Parathyroid adenoma (tissue), 2 donors: ENCODE measurements around the gene RSF1.

Source experiments
- H2AFZ ChIP-seq: fragments of 300-600 bp; sonication (generic); one replicate; pipeline ENCODE4 v1.7.0; 2017; ENCODE audit warnings: antibody characterized with exemption, mild to moderate bottlenecking
- H3K27ac ChIP-seq: fragments of 300-600 bp; sonication (generic); one replicate; pipeline ENCODE4 v1.7.0; 2017
- H3K27me3 ChIP-seq: fragments of 300-600 bp; sonication (generic); one replicate; pipeline ENCODE4 v1.7.0; 2017; ENCODE audit warnings: low read length; ENCODE audit not compliant: control insufficient read depth, insufficient read depth
- H3K36me3 ChIP-seq: fragments of 300-600 bp; sonication (generic); one replicate; pipeline ENCODE4 v1.7.0; 2017; ENCODE audit warnings: low read length; ENCODE audit not compliant: control insufficient read depth, insufficient read depth
- H3K4me1 ChIP-seq: fragments of 300-600 bp; sonication (generic); one replicate; pipeline ENCODE4 v1.7.0; 2017; ENCODE audit warnings: control low read depth
- H3K4me2 ChIP-seq: fragments of 300-600 bp; sonication (generic); one replicate; pipeline ENCODE4 v1.7.0; 2017; ENCODE audit warnings: low read length
- H3K4me3 ChIP-seq: fragments of 300-600 bp; sonication (generic); one replicate; pipeline ENCODE4 v1.7.0; 2017; ENCODE audit warnings: low read depth, low read length
- H3K79me2 ChIP-seq: fragments of 300-600 bp; sonication (generic); one replicate; pipeline ENCODE4 v1.7.0; 2017; ENCODE audit warnings: control low read depth
- H3K9ac ChIP-seq: fragments of 300-600 bp; sonication (generic); one replicate; pipeline ENCODE4 v1.7.0; 2017; ENCODE audit warnings: mild to moderate bottlenecking
- H3K9me3 ChIP-seq: fragments of 300-600 bp; sonication (generic); one replicate; pipeline ENCODE4 v1.7.0; 2017; ENCODE audit warnings: low read length; ENCODE audit not compliant: control insufficient read depth
- TF ChIP-seq, protein P1 (sequence below): fragments of 300-600 bp; sonication (generic); IDR thresholded peaks from one replicate; pipeline ENCODE4 v1.7.0; 2017; ENCODE audit warnings: antibody characterized with exemption, mild to moderate bottlenecking
- donor health status: primary hyperparathyroidism.

Gene RSF1

DNA sequence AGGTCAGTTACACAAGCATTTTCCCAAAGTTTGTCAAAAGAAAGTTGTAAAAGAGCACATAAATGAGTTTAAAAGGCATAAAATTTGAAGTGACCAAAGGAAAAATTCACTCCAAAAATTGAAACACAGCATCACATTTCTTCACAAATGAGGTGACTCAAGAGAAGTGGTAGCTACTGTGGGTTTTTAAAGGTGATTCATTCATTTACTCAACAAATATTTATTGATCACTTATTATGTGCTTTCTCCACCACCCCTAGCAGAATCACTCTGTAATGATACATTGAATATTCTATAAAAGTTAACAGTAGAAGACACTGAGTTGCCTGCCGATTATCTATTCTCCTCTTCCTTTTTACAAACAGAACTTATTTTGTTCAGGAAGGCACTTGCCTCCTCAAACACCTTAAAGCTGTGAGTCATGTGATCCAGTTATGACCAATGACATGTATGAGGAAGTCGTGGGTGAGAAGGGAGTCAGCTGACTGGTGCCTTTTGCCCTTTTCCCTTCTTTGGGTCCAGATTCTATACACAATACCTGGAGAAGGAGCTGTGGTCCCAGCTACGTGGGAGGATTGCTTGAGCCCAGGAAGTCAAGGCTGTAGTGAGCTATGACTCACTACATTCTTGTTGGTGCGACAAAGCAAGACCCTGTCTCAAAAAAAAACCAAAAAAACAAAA is 115.2 kb downstream of the RSF1 start:
- Histone ChIP-seq H3K9me3 (no peaks in the 10 kb centered on the region), H3K79me2 (no peaks in the 10 kb centered on the region), H3K4me1 (no peaks in the 10 kb centered on the region), H3K36me3 (no peaks in the 10 kb centered on the region), H3K27ac (no peak overlapping the region), H3K4me3 (no peak overlapping the region), H2AFZ (no peak overlapping the region), H3K9ac (no peak overlapping the region), H3K4me2 (no peak overlapping the region), H3K27me3 (no peaks in the 10 kb centered on the region)
- TF ChIP-seq, protein P1, sequence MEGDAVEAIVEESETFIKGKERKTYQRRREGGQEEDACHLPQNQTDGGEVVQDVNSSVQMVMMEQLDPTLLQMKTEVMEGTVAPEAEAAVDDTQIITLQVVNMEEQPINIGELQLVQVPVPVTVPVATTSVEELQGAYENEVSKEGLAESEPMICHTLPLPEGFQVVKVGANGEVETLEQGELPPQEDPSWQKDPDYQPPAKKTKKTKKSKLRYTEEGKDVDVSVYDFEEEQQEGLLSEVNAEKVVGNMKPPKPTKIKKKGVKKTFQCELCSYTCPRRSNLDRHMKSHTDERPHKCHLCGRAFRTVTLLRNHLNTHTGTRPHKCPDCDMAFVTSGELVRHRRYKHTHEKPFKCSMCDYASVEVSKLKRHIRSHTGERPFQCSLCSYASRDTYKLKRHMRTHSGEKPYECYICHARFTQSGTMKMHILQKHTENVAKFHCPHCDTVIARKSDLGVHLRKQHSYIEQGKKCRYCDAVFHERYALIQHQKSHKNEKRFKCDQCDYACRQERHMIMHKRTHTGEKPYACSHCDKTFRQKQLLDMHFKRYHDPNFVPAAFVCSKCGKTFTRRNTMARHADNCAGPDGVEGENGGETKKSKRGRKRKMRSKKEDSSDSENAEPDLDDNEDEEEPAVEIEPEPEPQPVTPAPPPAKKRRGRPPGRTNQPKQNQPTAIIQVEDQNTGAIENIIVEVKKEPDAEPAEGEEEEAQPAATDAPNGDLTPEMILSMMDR, result no peak

- Histone ChIP-seq H3K4me1 (no peaks in the 10 kb centered on the region), H3K27ac (no peak overlapping the region), H2AFZ (no peak overlapping the region), H3K9me3 (no peaks in the 10 kb centered on the region), H3K27me3 (no peaks in the 10 kb centered on the region), H3K4me3 (no peak overlapping the region), H3K79me2 (no peaks in the 10 kb centered on the region), H3K4me2 (no peak overlapping the region), H3K36me3 (no peaks in the 10 kb centered on the region), H3K9ac (no peak overlapping the region)
- TF ChIP-seq, protein P1, result no peak
Measured at GRCh38 chr11:77704029-77704428, 116.5 kb downstream of the RSF1 start.

- Histone ChIP-seq H3K27ac (no peak overlapping the region), H3K79me2 (no peaks in the 10 kb centered on the region), H3K27me3 (no peaks in the 10 kb centered on the region), H3K9ac (no peak overlapping the region), H2AFZ (no peak overlapping the region), H3K4me3 (no peak overlapping the region), H3K9me3 (no peaks in the 10 kb centered on the region), H3K36me3 (no peaks in the 10 kb centered on the region), H3K4me1 (no peaks in the 10 kb centered on the region), H3K4me2 (no peak overlapping the region)
- TF ChIP-seq, protein P1, result no peak
Measured at GRCh38 chr11:77699425-77699824, 121.1 kb downstream of the RSF1 start.

- no peak overlapping the region for H3K4me2 ChIP-seq
Measured at GRCh38 chr11:77698896-77699295, 121.6 kb downstream of the RSF1 start.

More at GRCh38 chr11:77698896-77699295, 121.6 kb downstream of the RSF1 start:
- Histone ChIP-seq H3K4me1 (no peaks in the 10 kb centered on the region), H3K27me3 (no peaks in the 10 kb centered on the region), H3K27ac (no peak overlapping the region), H3K79me2 (no peaks in the 10 kb centered on the region), H3K9ac (no peak overlapping the region), H2AFZ (no peak overlapping the region), H3K4me3 (no peak overlapping the region), H3K9me3 (no peaks in the 10 kb centered on the region), H3K36me3 (no peaks in the 10 kb centered on the region)
- TF ChIP-seq, protein P1, result no peak
